MV-4-11 (cell line): ENCODE measurements around the gene TMSB15B.
"Not testable (repeated sequence)": the region's sequence is repeated elsewhere in the genome, so short reads cannot be mapped to it uniquely, and the experiment has no call there.

Experiments used
- DNase-seq: peaks from one replicate; lab custom pipeline; 2025; lab: John Stamatoyannopoulos, UW

The TMSB15B gene

GRCh38 chrX:103962411-103963278, at the start of gene TMSB15B:
TMSB15B (plus strand) TSS chrX:103962627.
- not testable (repeated sequence) for DNase-seq

GRCh38 chrX:103913356-103914020, 48.9 kb upstream of the TMSB15B start:
- DNase-seq, result no peak

GRCh38 chrX:103918050-103918449, 44.4 kb upstream of the TMSB15B start:
- DNase-seq, result peak; percentile 7

- DNase-seq, result peak; percentile 3
Measured at GRCh38 chrX:103918571-103919269, 43.7 kb upstream of the TMSB15B start.

GRCh38 chrX:103919270-103919637, 43.2 kb upstream of the TMSB15B start:
- DNase-seq, result peak; percentile 0

- DNase-seq, result not testable (repeated sequence)
Measured at GRCh38 chrX:103920515-103920914, 41.9 kb upstream of the TMSB15B start.

GRCh38 chrX:103927030-103927429, 35.4 kb upstream of the TMSB15B start:
- DNase-seq, result no peak

GRCh38 chrX:103927633-103928032, 34.8 kb upstream of the TMSB15B start:
- DNase-seq, result no peak

GRCh38 chrX:103932133-103932532, 30.3 kb upstream of the TMSB15B start:
- DNase-seq, result no peak

GRCh38 chrX:103940257-103940656, 22.2 kb upstream of the TMSB15B start:
- DNase-seq, result not testable (repeated sequence)

GRCh38 chrX:103941201-103941975, 21.0 kb upstream of the TMSB15B start:
- no peak for DNase-seq

GRCh38 chrX:103949506-103949905, 12.9 kb upstream of the TMSB15B start:
- DNase-seq, result no peak

- DNase-seq, result no peak
Measured at GRCh38 chrX:103953353-103953752, 9.1 kb upstream of the TMSB15B start.

- no peak for DNase-seq
Measured at GRCh38 chrX:103954259-103954658, 8.2 kb upstream of the TMSB15B start.

GRCh38 chrX:103960599-103960998, 1.8 kb upstream of the TMSB15B start:
- not testable (repeated sequence) for DNase-seq

- DNase-seq, result not testable (repeated sequence)
Measured at GRCh38 chrX:103983508-103983907, 21.1 kb downstream of the TMSB15B start.

GRCh38 chrX:103999234-103999633, 36.8 kb downstream of the TMSB15B start:
- no peak for DNase-seq

- no peak for DNase-seq
Measured at GRCh38 chrX:104008831-104009230, 46.4 kb downstream of the TMSB15B start.

- no peak for DNase-seq
Measured at GRCh38 chrX:104013158-104013557, 50.7 kb downstream of the TMSB15B start.

- no peak for DNase-seq
Measured at GRCh38 chrX:104013606-104014005, 51.2 kb downstream of the TMSB15B start, which contains the start of gene H2BW1. H2BW1 (minus strand) TSS chrX:104013708; CDS start chrX:104013576, 132 bp downstream.

GRCh38 chrX:104015576-104015975, 53.1 kb downstream of the TMSB15B start:
- DNase-seq, result not testable (repeated sequence)
